KG1 (cell line): ENCODE measurements around the gene AIRE.
"Not testable (repeated sequence)": the region's sequence is repeated elsewhere in the genome, so short reads cannot be mapped to it uniquely, and the experiment has no call there.

Experiments
- DNase-seq: peaks from one replicate; lab custom pipeline; 2025; lab: John Stamatoyannopoulos, UW

The AIRE gene

DNA sequence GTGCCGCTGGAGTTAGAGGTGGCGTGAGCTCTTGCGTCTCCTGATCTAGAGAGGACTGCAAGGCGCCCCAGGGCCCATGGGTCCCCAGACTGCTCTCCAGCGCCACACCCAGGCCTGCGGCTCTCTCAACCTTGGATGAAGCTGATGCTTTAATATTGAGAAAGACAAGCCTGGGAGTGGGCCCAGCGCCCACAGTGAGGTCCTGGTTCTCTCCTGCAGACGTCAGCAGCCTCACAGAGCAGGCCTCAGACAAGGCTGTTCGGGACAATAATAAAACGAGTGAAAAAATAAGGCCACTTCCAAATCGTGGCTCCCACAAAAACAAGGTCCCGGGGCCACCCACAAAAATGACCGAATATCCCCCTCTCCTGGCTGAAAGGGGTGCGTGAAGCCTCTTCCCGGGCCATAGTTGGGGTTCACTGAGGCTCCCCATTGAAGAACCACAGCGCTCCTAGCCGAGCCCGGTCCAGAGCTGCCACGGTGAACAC is 18.0 kb upstream of the AIRE start:
- no peak for DNase-seq

DNA sequence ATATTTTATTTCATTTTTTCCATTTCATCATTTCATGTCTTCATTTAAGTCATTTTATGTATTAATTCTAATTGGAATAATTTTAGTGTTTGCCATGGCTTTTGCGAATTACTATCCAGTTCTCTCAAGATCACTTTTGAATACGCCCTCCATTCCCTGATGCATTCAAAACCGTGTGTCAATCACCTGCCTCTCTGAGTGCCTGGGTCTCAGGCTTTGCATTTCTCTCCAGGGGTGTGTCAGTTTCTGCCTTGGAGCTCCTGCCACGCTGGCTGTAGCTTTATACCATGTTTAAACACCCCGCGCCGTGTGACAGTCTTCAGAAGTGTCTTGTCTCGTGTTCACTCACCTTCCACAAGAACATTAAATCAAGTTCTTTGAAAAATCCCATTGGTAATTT is 16.6 kb upstream of the AIRE start:
- DNase-seq = no peak

GRCh38 chr21:44271558-44272283 is 14.0 kb upstream of the AIRE start:
- DNase-seq = no peak

- DNase-seq = no peak
Measured at GRCh38 chr21:44272284-44272858, 13.3 kb upstream of the AIRE start.

- DNase-seq = no peak
Measured at GRCh38 chr21:44273046-44273445, 12.6 kb upstream of the AIRE start.

DNA sequence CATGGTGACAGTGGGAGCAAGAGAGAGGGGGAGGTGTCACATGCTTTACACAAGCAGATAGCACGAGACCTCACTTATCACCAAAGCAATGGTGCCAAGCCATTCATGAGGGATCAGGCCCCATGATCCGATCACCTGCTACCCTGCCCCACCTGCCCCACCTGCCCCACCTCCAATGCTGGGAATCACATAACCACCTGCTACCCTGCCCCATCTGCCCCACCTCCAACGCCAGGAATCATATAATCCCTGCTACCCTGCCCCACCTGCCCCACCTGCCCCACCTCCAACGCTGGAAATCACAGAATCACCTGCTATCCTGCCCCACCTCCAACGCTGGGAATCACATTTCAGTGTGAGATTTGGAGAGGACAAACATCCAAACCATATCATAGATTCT is 10.6 kb upstream of the AIRE start:
- no peak for DNase-seq

GRCh38 chr21:44279354-44280260 is 6.1 kb upstream of the AIRE start:
- DNase-seq = no peak

- no peak for DNase-seq
Measured at GRCh38 chr21:44281801-44282200, 3.9 kb upstream of the AIRE start.

- DNase-seq = no peak
Measured at GRCh38 chr21:44282370-44282769, 3.3 kb upstream of the AIRE start.

- not testable (repeated sequence) for DNase-seq
Measured at GRCh38 chr21:44283211-44283785, 2.4 kb upstream of the AIRE start.

DNA sequence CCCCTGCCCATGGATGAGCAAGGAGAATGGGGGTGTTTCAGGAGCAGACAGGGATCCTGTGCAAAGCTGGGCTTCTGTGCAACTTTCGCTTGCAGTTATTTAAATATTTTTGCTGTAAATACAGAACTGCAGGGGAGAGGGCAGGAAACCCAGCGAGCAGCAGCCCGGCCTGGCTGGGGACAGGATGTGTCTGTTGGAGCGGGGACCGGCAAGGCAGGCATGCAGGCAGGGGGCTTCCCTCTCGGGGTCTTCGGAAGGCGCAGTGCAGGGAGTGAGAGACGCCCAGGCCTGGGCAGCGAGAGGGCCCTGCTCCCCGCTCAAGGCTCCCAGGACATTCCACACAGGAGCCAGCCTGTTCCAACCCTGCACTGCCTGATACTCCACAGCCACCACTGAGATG is 1.7 kb upstream of the AIRE start:
- DNase-seq = no peak

GRCh38 chr21:44286086-44286715 is 525 bp downstream of the AIRE start:
- DNase-seq = no peak

- DNase-seq = no peak
Measured at GRCh38 chr21:44286716-44287632, 1.3 kb downstream of the AIRE start.

GRCh38 chr21:44288251-44289110 is 2.8 kb downstream of the AIRE start:
- no peak for DNase-seq

DNA sequence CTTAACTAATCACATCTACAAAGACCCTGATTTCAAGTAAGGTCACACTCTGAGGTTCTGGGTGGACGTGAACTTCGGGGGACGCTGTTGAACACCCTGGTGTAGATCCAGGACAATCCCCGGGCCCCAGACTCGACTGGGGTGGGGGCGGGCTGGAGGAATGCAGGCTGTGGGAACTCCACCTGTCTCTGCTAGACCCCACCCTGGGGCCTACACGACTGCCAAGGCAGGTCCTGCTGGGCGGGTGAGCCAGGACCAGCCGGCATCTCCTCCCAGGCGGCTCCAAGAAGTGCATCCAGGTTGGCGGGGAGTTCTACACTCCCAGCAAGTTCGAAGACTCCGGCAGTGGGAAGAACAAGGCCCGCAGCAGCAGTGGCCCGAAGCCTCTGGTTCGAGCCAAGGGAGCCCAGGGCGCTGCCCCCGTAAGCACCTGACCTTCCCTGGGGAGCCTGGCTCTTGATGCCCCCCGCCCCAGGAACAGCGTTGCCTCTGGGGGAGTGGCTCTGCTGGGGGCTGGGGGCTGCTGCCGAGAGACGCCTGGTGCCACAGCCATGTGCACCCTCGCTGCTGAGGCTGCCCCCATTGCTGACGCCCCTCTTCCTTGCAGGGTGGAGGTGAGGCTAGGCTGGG is 3.8 kb downstream of the AIRE start:
- DNase-seq = no peak

DNA sequence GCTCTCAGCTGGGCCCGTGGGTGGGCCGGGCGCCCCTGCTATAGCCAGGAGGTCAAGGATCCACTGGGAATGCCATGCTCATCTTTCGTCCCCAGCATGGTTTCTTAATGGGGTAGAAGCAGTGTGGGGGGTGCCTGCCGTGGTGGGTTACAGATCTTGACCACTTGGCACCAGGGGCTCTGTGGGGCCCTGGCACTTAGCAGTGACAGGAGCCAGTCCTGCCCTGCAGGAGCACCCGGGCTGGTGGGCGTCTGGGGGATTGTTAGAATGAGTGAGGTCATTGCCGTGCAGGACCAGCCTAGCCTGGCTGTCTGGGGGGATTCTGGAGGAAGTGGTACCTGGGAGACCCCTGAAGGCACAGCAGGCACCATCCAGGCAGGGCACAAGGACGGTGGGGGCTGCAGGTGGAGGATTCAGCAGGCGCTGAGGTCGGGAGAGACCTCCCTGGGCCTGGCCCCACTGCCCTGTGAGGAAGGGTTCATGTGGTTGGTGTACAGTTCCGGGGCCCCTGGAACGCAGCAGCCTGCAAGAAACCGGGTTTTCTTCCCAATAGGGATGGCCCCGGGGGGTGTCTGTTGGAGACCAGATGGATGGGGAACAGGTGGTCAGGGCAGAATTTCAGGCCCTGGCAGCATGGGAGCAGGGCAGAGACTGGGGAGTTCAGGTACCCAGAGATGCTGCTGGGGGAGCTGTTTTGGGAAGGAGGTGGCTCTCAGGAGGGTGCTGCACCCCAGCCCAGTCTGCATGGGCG is 4.8 kb downstream of the AIRE start:
- no peak for DNase-seq

- no peak for DNase-seq
Measured at GRCh38 chr21:44291078-44291935, 5.6 kb downstream of the AIRE start.
